Stimulated activated CD8-positive, alpha-beta memory T cell treated with anti-CD3 and anti-CD28 coated beads, Interleukin-7, amount 100 ng/mL, for 24 hours (primary cell): Measurements from ENCODE around the gene SSTR4.

Experiments
- DNase-seq: peaks from one replicate; pipeline ENCODE4 v3.0.0-alpha.2; 2020; ENCODE audit warnings: low read depth

The SSTR4 gene

DNA sequence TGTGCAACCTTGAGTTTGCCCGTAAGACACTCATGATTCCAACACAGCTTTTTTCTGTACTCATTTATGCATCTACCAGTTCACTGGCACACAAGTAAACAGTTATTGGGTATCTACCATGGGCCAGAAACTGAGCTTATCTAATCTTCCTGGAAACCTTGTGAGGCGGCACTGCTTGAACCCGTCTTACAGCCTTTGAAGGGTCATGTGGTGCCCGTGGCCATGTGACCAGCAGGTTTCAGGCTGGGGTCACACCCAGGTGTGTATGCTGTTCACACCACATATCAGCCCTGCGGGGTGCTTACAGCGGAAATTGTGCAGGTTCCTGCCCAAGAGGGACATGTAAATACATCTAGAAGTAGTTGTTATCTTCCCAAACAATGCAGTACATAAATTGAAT lies 8.3 kb downstream of the SSTR4 start:
- no peak for DNase-seq

DNA sequence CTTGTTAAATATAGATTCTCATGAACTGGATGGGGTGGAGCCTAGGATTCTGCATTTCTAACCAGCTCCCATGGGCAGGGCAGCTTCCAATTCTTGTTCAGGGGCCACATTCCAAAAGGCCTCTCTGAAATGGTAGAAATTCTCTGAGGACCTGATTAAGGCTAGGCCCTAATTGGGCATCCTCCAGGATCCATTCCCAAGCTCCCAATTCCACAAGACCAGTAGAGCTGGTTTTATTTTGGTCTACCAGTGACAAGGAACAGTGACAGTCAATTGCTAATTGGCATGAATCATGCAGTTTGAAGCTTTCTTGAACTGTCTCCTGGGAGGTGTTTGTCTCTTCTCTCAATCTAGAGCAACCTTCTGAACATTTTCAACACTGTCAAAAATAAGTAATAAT lies 11.3 kb downstream of the SSTR4 start:
- no peak for DNase-seq

DNA sequence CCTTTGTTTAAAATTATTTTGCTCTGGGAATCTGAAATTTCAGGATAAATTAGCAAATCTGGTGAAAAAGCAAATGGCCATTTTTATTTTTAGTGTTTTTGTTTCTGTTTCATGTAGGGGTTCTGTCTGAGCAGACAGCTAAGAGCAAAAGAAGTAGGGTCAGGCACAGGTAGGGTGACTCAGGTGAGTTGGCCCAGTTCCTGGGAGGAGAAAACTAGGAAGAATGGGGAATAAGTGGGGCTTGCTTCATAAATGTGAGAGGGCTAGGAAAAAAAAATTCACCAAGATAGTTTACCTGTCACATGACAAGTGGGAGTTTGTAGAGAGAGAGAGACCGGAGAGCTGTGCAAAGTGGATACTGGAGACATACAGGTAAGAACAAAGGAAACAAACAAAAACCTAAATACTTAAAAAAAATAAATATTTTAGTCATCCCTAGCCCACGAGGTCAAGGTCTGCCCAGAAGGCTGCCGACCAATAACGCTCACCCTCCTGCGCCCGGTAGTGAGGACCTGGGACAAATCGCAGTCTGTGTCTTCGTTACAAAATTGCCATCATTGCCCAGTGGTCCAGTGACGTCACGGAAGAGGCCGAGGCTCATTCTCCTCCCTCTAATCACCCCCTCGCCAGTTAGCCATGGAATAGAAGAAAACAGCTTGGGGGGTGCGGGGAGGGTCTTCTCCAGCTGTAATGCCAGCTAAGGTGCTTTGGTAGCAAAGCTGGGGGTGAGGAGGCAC lies 12.1 kb downstream of the SSTR4 start:
- DNase-seq = no peak

DNA sequence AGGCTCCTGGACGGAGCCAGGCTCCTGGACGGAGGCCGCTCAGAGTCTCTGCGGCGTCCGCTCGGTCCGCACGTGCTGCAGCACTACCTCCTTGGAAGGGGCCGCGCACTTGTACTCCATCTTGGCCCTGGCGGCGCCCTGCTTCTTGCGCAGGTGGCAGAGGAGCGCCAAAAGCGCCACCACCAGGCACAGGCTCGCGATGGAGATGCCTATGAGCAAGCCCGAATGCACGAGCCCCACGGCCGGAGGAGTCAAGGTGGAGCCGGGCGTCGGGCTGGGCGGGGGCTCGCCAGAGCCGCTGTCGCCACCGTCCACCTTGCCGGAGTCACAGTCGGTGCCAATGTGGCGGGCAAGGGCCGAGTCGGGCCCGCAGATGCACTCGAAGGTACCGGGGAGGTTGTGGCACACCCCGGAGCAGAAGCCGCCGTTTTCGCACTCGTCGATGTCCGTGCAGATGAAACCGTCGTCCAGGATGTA lies 12.7 kb downstream of the SSTR4 start:
- DNase-seq = no peak

DNA sequence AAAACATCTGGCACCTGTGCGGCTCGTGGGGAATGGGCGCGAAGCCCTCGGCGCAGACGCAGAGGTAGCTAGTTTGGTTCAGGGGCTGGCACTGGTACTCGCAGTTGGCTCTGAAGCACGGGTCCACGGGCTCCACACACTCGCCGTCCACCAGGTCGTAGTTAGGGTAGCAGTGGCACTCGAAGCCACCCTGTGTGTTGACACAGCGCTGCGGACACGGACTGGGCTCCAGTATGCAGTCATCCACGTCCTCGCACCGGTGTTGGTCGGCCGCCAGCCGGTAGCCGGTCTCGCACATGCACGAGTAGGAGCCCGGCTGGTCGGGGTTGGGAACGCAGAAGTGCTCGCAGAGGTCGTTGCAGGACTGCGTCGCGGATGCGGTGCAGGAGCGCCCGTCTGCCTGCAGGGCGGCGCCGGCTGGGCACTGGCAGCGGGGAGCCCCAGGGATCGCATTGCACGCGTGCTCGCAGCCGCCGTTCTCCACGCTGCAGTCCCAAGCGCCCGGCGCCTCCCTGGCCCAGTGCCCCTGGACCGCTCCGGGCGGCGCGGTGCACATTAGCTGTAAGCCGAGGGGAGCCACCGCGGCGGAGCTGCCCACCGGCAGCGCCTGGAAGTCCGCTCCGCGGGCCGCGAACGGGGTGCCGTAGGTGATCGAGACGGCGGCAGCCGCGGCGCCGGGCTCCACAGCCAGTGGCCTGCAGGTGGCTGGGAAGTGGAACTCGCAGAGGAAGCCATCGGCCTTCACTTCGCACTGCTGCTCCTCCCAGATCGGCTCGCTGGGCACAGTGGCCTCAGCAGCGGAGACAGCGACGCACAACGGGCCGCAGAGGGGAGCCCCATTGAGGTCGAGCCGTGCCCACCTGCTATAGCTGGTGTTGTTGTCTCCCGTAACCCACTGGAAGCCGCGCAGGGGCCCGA lies 13.4 kb downstream of the SSTR4 start:
- DNase-seq = no peak

DNA sequence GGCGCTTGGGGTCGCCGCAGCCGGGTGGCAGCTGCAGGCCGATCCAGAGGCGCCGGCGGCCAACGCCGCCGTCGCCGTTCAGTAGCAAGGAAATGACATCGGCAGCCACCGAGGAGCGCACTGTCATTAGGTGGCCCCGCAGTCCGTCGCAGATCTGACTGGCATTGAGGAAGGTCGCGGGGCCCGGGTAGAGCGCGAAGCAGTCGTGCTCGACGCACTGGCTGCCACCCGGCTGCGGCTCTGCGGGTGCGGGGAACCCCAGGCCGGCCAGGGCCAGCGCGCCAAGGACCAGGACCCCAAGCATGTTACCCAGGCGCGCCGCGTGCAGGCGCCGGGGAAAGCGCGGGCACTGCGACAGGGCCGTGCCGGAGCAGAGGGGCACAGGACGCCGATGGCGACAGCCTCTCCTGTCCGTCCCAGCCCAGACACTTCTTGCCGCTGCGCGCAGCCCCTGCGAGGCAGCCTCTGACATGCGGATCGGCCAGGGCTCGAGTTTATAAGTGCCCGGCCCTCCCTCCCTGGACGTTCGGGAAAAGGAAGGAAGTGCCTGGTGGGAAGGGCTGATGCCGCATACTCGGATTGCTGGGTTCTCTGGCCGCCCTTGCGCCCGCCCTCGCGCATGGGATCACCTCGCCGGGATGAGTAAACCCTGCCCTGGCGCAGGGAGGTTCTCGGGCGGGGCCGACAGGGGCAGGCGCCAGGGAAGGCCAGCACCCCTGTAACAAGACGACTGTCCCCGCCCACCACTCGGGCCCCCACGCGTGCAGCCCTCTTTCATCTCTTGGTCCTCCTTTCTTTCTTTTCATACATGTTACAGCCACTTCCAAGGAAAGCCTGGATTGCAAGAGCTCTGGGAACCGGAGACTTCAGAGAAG lies 14.3 kb downstream of the SSTR4 start, which contains the start of gene THBD:
Gene THBD, minus strand, starts transcription at position 472 of the 875 bp plus-strand sequence. Its CDS starts 168 bp downstream, at position 304.
- DNase-seq = no peak

DNA sequence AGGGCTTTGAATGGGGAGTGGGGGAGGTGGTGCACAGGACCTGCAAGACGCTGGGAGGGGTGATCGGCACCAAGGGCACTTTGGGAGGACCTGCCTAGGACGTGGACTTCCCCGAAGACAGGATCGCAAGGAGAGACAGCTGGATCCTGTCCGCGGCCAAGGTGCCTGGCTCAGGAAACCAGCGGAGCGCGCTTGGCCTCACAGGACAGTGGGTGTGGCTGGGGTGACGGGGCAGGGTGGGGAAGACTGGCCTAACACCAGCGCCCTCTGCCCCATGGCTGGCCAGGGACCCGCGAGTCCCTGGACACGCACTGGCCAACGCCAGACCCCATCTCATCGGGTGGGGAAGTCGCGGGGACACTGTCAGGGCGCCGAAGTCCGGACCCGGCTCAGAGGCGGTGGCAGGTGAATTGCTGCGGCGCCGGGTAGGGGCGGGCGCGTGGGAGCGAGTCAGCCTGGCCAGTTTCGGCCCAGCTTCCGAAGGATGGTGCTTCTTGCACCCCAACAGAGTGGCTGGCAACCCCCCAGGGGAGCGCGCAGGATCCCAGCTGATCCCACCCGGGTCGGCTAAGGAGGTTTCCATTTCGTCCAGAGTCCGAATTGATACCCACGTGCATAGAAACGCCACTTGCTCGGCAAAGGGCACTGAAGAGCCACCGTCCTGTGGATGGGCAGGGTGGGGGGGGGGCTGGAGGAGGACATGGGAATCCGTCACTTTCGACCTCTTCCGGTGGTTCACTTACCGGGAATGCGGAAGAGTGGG lies 15.1 kb downstream of the SSTR4 start:
- DNase-seq = no peak

DNA sequence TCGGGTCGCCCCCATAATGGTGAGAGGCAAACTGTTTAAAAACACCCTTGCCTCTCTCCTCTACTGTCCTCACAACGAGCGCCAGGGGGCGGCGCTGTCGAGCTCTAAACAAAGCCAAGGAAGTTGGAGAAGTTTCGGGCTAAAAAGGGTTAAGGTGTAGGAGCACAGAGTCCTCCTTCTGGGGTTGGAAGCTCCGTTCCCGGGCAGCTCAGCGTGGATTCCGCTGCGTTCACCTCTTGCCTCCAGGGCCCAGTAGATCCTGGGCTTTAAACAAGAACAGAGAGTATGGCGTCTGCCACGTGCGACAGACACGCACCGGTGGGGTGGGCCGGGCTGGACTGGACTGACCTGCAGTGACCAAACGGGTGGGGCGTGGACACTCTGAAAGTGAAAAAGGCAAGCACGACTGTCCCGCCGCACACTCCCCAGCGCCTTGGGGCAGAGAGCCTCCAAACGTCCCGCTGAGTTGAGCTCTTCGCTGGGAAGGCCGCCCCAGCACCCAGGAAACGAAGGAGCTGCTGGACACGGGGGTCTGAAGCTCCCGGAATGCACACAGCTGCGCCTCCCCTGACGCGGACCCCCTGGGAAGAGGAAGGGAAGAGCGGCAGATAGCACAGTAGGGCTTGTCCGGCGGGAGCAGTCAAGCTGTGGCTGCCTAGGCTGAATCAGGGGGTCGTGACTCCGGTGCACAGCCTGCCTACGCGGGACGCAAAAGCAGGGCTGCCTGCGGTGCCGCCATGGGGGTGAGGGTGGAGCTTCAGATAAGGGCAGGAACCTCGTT lies 15.9 kb downstream of the SSTR4 start:
- no peak for DNase-seq

DNA sequence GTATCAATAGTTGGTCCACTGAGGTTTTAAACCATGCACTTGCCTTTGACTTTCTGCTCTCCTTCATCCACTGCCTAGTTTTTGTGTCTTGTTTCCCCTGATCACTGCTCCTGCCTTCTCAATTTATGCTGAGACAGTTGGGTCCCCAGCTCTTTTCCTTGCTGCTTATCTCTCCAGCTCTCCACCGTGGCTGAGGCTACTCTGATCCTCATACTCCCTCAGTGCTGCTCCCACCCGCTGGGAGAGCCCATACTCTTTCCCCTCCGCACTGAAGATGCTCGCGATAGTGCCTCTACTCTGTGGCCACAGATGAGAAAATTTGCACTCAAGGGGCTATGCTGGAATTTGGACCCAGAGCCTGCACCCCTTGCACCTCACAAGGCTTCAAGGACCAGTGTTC lies 17.8 kb downstream of the SSTR4 start:
- no peak for DNase-seq

DNA sequence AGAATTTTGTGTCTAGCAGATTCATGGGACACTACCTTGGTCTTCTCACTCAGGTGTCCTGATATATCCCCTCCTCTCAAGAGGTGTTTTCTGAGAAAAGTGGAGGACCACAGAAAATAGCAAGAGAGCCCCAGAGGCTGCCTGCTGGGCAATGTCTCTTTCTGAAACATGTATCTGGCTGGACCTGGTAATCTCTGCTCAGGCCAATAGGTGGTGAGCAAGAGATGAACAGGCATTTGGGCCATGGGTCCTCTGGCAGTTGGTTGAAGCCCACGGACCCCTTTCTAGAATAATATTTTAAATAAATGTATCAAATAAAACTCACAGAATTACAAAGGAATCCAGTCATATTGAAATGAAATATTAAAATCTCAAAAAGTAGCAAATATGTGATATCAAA lies 23.1 kb downstream of the SSTR4 start:
- DNase-seq = no peak

DNA sequence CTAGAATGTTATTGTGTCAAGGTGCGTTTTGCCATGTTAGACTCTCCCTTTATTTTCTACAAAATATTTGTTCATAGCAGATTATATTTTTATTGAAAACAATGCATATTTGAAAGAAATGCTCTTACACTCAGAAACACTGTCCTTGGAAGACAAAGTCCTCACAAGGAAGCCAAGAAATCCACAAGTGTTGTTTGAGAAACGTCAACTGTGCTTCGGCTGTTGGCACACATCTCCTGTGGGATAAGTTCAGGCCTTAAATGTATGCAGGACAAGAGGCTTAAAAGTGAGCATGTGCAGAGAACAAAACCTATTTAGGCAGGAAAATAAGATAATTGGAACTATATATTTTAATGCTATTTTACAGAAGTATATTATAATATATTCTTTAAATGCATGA lies 23.9 kb downstream of the SSTR4 start:
- no peak for DNase-seq

DNA sequence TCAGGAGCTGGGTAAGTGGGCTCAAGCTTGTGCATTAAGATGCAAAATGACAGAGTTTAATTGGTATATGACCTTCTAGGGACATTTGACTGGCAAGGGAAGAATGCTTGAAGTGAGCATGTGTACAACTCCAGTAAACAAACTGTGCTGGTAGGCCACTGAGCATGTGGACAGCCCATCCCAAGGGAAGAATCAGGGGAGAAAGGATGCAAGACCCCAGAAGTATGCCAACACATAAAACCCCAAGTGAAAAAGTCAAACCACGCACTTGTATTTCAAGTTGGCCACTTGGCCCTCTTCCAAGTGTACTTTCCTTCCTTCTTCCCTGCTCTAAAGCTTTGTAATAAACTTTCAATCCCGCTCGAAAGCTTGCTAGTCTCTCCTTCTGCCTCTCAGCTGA lies 24.7 kb downstream of the SSTR4 start:
- DNase-seq = no peak

DNA sequence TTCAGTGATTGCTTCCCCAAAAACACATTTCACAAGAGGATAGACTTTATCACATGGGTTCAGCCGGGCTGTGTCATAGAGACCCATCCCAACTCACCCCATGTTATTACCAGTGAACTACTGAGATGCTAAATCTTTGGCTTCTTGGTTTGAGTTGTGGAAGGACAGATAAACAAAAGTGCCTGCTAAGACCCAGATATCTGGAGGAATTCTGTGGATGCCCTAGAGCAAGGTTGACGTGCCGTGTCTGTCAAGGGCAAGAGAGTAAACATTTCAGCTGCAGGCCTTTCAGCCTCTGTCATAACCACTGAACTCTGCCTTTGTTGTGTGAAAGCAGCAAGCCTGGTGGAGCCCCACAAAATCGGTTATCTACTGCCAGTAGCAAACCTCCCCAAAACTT lies 25.5 kb downstream of the SSTR4 start:
- DNase-seq = no peak

DNA sequence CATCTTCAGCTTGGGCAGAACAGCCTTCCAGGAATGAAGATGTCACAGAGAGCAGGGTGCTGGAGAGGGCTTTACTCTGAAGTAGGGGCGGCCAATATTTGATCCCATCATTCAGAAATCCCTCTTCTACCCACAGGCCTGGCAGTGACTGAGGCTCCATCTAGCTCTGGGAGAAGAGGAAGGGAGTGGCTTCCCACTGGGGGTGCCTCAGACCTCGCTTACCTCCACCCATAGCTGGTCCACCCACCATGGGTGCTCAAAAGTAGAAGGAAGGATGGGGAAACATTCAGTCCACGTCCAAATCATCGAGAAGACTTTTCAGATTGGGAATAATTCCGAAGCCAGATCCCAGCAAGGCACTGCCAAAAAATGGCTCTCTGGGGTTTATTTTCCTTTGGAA lies 26.1 kb downstream of the SSTR4 start:
- DNase-seq = no peak

DNA sequence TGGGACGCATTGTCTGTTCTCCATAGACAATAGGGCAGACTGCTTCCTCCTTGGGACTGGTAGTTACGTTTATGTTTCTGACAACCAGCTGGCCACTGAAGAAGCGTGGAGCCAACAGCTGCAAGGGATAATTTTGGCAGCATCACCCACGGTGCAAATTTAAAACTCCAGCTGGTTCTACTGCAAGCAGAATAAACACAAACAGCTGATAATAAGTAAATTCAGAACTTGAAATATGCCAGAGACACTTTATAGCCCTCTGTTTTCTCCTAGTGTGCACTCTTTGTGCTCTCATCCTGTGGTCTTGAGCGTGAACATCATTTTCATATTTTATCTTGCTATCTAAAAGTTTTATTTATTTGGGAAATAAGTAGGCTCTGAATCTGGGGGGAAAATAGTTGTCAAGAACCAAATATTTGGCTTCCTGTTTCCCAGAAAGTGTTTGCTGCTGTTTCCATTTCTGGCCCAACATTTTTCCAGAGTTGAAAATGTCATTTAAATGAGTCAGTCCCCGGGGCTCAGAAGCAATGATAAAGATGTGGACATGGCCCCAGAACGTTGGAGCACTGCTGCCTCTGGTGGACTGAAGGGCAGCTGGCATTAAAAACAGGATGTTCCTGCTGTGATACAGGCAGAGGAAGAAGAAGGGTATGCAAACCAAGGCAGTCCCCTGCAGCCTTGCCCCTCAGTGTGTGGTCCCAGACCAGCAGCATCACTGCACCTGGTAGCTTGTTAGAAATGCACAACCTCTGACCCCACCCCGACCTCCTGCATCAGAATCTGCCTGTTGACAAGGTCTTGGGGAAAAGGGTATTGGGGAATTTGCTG lies 26.8 kb downstream of the SSTR4 start:
- DNase-seq = no peak

DNA sequence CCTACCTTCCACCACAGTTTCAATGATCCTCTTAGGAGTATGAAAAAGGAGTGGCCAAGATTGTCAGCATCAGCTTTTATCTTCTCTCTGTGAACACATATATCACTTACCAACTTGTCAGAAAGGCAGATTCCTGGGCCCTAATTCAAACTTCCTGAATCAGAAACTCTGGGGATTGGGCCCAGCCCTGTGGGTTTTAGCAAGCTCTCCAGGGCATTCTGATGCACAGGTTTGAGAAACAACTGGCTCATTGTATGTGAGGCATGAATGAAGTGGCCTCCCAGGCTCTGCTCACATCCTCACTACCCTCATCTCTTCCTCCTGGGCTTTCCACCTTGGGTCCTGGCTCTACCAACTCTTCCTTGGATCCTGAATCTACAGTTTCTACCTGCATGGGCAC lies 27.5 kb downstream of the SSTR4 start:
- no peak for DNase-seq

DNA sequence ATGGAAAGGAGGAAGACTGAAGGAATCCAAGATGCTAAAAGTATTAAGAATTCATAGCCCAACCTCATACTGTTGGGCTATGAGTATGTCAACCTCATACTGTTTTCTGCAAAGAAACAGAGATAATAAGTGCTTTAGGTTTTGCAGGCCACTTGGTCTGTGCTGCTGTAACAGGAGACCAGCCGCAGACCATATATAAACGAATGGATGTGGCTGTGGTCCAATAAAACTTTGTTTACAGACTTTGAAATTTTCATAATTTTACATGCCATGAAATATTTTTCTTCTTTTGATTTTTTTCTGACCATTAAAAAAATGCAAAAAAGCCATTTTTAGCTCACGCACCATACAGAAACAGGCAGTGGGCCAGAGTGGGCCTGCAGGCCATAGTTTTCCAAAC lies 28.1 kb downstream of the SSTR4 start:
- no peak for DNase-seq

DNA sequence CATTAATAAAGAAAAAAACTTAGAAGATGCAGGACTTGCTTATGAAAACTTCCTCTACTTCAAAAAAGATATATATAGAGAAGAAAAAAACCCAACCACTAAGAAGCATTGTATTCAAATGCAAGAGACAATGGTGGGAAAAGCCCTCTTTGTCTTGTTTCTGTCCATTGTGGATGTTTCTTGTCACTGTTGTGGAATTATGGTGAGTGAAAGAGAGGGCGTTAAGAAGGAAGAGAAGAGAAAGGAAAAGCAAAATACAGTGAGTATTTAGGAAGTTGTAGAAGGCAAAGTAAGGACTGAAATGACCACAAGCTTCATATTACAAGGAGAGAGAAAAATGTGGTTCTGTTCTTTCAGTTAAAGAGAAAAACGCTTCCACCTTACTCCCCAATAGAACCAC lies 28.5 kb downstream of the SSTR4 start:
- DNase-seq = no peak

DNA sequence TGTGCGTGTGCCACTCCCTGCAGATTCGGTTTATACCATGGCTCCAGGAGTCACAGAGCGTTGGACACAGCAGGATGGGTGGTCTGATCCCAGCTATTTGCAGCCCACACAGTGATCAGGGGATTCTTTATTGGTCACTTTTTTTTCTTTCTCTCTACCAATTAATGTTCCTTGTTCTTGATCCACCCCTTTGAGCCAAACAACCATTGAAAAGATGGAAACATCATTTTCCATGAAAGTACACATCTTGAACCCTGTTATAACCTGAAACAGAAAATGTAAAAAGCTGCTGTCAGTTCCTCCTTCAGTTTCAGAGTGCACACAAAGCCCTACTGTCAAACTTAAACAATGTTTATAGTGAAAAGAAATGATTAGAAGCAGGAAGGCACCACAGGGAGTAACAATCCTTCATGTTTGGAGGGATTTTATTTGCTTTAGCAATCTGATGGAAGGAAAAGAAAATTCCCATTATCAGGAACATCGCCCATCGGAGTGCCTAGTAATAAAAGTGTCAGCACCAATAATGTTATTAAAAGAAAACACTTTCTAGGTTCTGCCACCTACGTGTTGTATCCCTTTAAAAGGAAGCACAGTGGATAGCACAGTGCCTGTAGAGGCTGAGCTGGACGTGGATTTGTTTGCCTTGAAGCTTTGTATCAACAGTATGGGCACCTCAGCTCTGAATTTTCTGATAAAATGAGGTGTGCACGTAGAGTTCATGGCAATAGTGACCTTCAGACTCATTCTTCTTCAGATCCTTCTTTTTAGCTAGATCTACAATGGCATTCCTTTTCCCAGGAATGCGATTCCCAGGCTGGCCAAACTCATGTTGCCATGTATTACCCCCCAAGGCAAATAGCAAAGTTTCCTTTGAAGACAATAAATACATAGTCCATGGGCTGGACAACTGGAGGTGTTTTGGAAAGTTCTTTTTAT lies 30.4 kb downstream of the SSTR4 start:
- DNase-seq = no peak
